PC-9 (cell line): ENCODE results near the gene UGT3A1.

Experiments used
- EZH2 ChIP-seq: fragments of 200-600 bp; sonication (generic); IDR thresholded peaks from 2 replicates; pipeline ENCODE4 v1.8.0; 2017; ENCODE audit warnings: antibody characterized with exemption, low read depth
- TF ChIP-seq, protein P1 (sequence below): fragments of 200-600 bp; sonication (generic); conservative IDR thresholded peaks from 2 replicates; pipeline ENCODE4 v1.6.1; 2017; ENCODE audit warnings: mixed run types, antibody characterized with exemption, mild to moderate bottlenecking, moderate library complexity

DNA sequence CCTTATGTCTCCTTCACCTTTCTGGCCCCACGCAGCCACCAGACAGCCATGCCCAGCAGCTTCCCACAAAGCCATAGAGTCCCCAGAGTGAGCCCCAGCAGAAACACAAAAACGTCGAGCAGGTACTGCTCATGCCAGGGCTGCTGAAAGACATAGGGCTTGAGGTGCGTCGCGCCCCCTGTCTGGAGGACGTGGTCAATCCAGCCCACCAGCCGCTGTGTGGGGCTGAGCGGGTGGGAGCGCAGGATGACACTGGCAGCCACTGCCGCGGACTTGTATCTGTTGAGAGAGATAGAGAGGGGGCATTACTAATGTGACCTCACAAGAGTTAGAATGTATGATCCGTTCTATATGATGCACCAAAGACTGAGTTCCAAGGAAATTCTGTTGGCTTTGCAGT, 44.5 kb upstream of the UGT3A1 start:
- no peak for TF ChIP-seq EZH2
- TF ChIP-seq, protein P1, sequence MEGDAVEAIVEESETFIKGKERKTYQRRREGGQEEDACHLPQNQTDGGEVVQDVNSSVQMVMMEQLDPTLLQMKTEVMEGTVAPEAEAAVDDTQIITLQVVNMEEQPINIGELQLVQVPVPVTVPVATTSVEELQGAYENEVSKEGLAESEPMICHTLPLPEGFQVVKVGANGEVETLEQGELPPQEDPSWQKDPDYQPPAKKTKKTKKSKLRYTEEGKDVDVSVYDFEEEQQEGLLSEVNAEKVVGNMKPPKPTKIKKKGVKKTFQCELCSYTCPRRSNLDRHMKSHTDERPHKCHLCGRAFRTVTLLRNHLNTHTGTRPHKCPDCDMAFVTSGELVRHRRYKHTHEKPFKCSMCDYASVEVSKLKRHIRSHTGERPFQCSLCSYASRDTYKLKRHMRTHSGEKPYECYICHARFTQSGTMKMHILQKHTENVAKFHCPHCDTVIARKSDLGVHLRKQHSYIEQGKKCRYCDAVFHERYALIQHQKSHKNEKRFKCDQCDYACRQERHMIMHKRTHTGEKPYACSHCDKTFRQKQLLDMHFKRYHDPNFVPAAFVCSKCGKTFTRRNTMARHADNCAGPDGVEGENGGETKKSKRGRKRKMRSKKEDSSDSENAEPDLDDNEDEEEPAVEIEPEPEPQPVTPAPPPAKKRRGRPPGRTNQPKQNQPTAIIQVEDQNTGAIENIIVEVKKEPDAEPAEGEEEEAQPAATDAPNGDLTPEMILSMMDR: no peak
